Nephron progenitor cell (in vitro differentiated cells): ENCODE data around the gene USP31.

Experiments
- DNase-seq: peaks from one replicate; pipeline ENCODE4 v3.0.0; 2021
- H3K27ac Mint-ChIP-seq: 2 replicates; pipeline ENCODE4 v1.8.0; 2021; ENCODE audit warnings: mild to moderate bottlenecking, moderate library complexity, mixed read lengths
- H3K27me3 Mint-ChIP-seq: 2 replicates; pipeline ENCODE4 v1.8.0; 2021; ENCODE audit warnings: mild to moderate bottlenecking, low read depth, mixed read lengths; ENCODE audit not compliant: poor library complexity
- H3K36me3 Mint-ChIP-seq: 2 replicates; pipeline ENCODE4 v1.8.0; 2021; ENCODE audit warnings: low read depth, mixed read lengths
- H3K4me1 Mint-ChIP-seq: 2 replicates; pipeline ENCODE4 v1.8.0; 2021; ENCODE audit warnings: mixed read lengths
- H3K4me3 Mint-ChIP-seq: 2 replicates; pipeline ENCODE4 v1.8.0; 2021; ENCODE audit warnings: mild to moderate bottlenecking, moderate library complexity, mixed read lengths
- H3K9me3 Mint-ChIP-seq: 2 replicates; pipeline ENCODE4 v1.8.0; 2021; ENCODE audit warnings: mild to moderate bottlenecking, moderate library complexity, mixed read lengths
- TF ChIP-seq, protein P1 (sequence below): fragments of 200-600 bp; sonication (generic); IDR thresholded peaks from 2 replicates; pipeline ENCODE4 v1.5.0; 2021; ENCODE audit warnings: antibody characterized with exemption

Gene USP31

DNA sequence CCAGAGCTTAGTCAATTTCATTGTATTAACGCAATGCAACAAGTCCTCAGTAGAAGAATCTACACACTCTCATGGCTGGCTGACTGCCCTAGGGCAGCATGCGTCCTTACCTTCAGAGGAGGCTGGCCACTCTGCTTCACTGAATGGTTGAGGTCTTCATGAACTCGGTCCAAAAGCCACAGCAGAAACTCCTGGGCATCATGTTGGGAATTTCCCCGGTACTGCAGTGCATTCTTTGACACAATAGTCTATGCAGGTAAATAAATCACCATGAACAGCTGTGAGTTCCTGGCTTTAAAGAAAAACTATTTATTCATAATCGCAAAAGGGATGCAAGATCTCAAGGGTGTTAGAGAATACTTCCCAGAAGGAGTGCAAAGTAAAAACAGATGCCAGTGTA lies 41.3 kb downstream of the USP31 start:
- no peaks in the 10 kb centered on the region for H3K27me3 Mint-ChIP-seq
- H3K4me1 Mint-ChIP-seq, result peaks cover 4% of the 10 kb centered on the region
- H3K4me3 Mint-ChIP-seq, result no peak overlapping the region
- no peak for DNase-seq
- peaks cover 41% of the 10 kb centered on the region for H3K36me3 Mint-ChIP-seq
- TF ChIP-seq, protein P1, sequence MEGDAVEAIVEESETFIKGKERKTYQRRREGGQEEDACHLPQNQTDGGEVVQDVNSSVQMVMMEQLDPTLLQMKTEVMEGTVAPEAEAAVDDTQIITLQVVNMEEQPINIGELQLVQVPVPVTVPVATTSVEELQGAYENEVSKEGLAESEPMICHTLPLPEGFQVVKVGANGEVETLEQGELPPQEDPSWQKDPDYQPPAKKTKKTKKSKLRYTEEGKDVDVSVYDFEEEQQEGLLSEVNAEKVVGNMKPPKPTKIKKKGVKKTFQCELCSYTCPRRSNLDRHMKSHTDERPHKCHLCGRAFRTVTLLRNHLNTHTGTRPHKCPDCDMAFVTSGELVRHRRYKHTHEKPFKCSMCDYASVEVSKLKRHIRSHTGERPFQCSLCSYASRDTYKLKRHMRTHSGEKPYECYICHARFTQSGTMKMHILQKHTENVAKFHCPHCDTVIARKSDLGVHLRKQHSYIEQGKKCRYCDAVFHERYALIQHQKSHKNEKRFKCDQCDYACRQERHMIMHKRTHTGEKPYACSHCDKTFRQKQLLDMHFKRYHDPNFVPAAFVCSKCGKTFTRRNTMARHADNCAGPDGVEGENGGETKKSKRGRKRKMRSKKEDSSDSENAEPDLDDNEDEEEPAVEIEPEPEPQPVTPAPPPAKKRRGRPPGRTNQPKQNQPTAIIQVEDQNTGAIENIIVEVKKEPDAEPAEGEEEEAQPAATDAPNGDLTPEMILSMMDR, result no peak
- peaks cover 16% of the 10 kb centered on the region for H3K9me3 Mint-ChIP-seq
- H3K27ac Mint-ChIP-seq, result no peak overlapping the region

DNA sequence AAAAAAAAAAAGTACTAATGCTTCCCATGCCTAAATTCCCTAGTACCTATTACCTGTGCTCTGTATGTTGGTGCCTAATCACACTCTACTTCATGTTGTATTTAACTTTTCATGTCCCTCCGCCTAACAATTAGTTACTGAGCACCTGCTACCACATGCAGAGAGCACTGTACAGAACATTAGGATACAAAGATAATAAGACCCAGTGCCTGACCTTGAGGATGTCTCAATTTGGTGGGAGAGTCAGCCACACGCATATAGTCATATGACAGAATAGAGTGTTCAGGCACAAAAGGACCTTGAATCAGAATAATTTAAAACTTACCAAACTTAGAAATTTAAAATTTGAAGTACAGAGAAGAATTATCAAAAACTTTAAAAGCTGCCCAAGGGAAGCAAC lies 42.1 kb downstream of the USP31 start:
- DNase-seq, result no peak
- Mint-ChIP-seq H3K9me3 (peaks cover 16% of the 10 kb centered on the region), H3K4me3 (no peak overlapping the region), H3K27me3 (no peaks in the 10 kb centered on the region), H3K27ac (peak overlapping the region; percentile 53), H3K4me1 (peaks cover 4% of the 10 kb centered on the region), H3K36me3 (peaks cover 41% of the 10 kb centered on the region)
- TF ChIP-seq, protein P1, result no peak

DNA sequence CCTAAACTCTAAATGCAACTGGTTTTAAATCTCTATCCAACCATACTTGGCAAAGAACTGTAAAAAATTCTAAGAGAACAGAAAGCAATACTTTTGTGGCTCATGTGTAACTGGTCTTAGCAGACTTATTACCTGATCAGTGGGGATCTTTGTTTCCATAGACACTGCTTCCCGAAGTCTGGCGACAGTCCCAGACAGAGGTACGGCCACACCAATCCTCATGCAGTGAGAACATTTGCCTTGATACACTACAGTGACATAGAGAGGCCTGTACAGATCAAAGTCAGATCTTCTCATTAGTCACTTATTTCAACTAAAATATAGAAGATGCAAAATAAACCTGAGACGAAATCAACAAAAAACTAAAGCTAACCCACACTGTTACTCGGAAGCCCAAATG lies 43.9 kb downstream of the USP31 start:
- H3K9me3 Mint-ChIP-seq, result peaks cover 13% of the 10 kb centered on the region
- TF ChIP-seq, protein P1, result no peak
- H3K4me3 Mint-ChIP-seq, result no peak overlapping the region
- H3K4me1 Mint-ChIP-seq, result peaks cover 3% of the 10 kb centered on the region
- no peak overlapping the region for H3K27ac Mint-ChIP-seq
- H3K36me3 Mint-ChIP-seq, result peaks cover 39% of the 10 kb centered on the region
- no peak for DNase-seq
- H3K27me3 Mint-ChIP-seq, result no peaks in the 10 kb centered on the region

DNA sequence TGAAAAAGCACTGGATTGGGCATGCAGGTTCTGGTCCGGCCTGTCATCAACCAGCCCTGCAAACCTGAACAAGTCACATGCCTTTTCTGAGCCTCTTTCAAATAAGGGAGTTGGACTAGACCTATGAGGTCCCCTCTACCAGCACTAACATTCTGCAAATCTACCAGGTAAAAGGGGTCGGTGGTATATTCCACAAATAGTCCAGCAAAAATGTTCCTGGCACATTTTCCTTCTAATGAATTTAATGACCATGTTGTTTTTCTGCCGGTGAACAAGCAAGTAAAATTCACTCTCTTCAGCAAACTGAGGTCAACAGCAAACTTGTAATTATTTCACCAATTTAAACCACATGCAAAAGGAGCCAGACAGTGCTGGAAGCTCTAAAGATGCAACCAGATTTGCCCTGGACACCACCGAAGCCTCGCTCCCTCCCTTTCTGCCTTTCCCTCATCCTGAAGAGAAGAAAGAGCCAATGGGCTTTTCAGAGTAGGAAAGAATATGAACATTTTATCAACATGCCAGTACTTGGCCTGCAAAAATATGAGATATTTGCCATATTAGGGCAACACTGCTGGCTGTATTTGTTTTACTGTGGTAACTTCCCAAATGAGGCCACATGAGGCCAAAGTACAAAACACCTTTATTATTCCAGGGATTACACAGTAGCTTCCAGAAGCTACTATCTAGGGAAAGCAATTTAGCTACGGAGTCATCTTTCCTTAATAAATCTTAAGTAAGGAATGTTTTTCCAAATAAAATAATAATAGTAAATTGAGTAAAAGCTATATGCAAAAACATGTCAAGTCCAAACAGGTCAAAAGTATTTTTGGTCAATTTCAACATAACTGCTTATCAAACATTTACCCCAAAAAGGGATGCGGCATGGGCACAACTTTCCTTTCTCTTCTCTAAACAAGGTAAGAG lies 45.0 kb downstream of the USP31 start:
- no peak overlapping the region for H3K27ac Mint-ChIP-seq
- TF ChIP-seq, protein P1, result no peak

DNA sequence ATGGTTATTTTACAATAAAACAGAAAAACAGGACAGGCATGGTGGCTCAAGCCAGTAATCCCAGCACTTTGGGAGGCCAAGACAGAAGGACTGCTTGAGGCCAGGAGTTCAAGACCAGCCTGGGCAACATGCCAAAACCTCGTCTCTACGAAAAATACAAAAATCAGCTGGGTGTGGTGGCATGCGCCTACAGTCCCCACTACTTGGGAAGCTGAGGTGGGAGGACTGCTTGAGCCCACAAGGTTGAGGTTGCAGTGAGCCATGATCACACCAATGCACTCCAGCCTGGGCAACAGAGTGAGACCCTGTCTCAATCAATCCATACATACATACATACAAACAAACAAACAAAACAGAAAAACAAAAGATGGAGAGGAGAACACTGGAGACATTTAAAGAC lies 45.6 kb downstream of the USP31 start:
- Mint-ChIP-seq H3K9me3 (peaks cover 13% of the 10 kb centered on the region), H3K4me3 (no peak overlapping the region), H3K27ac (no peak overlapping the region), H3K4me1 (no peaks in the 10 kb centered on the region), H3K36me3 (peaks cover 45% of the 10 kb centered on the region), H3K27me3 (no peaks in the 10 kb centered on the region)
- TF ChIP-seq, protein P1, result no peak
- no peak for DNase-seq

More for the DNA sequence above, 45.0 kb downstream of the USP31 start:
- Mint-ChIP-seq H3K36me3 (peaks cover 45% of the 10 kb centered on the region), H3K9me3 (peaks cover 11% of the 10 kb centered on the region), H3K27me3 (no peaks in the 10 kb centered on the region), H3K4me3 (no peak overlapping the region), H3K4me1 (no peaks in the 10 kb centered on the region)
- DNase-seq, result no peak
